HepG2 (cell line): ENCODE measurements around the gene SYCE3. TPM values are rescaled to one million over a fixed set of nuclear protein-coding genes. Genes with fewer than 3 reads are reported as not detected.
A peak's percentile ranks its signal among the peaks of the same experiment; 100 is the strongest.

Source experiments
- ATM ChIP-seq: fragments of 450-650 bp; IDR thresholded peaks from 2 replicates; pipeline ENCODE4 v1.7.1; 2017; ENCODE audit warnings: mild to moderate bottlenecking, borderline replicate concordance
- BATF2 ChIP-seq: sonication (generic); formaldehyde crosslinking; IDR thresholded peaks from 2 replicates; pipeline ENCODE4 v1.8.0; 2022; ENCODE audit warnings: mild to moderate bottlenecking, missing genetic modification reagents, moderate library complexity
- BRD4 ChIP-seq: sonication (generic); formaldehyde crosslinking; IDR thresholded peaks from 2 replicates; pipeline ENCODE4 v1.4.0; 2020; ENCODE audit warnings: missing genetic modification reagents
- EED ChIP-seq: sonication (generic); formaldehyde crosslinking; IDR thresholded peaks from 2 replicates; pipeline ENCODE4 v1.5.0; 2020; ENCODE audit warnings: mild to moderate bottlenecking, missing genetic modification reagents
- FOXK1 ChIP-seq: sonication (generic); formaldehyde crosslinking; IDR thresholded peaks from 2 replicates; pipeline ENCODE4 v1.4.0; 2020; ENCODE audit warnings: low read depth, missing genetic modification reagents, borderline replicate concordance
- GATAD1 ChIP-seq: IDR thresholded peaks from 2 replicates; pipeline ENCODE4 v1.6.1; 2016; ENCODE audit warnings: missing genetic modification reagents, missing compliant biosample characterization
- GTF3A ChIP-seq: sonication (generic); formaldehyde crosslinking; conservative IDR thresholded peaks from 2 replicates; pipeline ENCODE4 v1.4.0; 2020; ENCODE audit warnings: mild to moderate bottlenecking, missing genetic modification reagents
- HNRNPLL ChIP-seq: fragments of 200-400 bp; formaldehyde crosslinking; IDR thresholded peaks from 2 replicates; pipeline ENCODE4 v1.6.1; 2017; ENCODE audit warnings: mild to moderate bottlenecking, low read depth, low read length; ENCODE audit not compliant: poor library complexity, severe bottlenecking
- JUN ChIP-seq: sonication (generic); formaldehyde crosslinking; IDR thresholded peaks from 2 replicates; pipeline ENCODE4 v1.4.0; 2020; ENCODE audit warnings: mild to moderate bottlenecking, missing genetic modification reagents
- NFE2 ChIP-seq: sonication (generic); formaldehyde crosslinking; IDR thresholded peaks from 2 replicates; pipeline ENCODE4 v1.4.0; 2020; ENCODE audit warnings: missing genetic modification reagents
- NFKB2 ChIP-seq: sonication (generic); formaldehyde crosslinking; IDR thresholded peaks from 2 replicates; pipeline ENCODE4 v1.4.0; 2020; ENCODE audit warnings: missing genetic modification reagents, borderline replicate concordance
- NR1H2 ChIP-seq: sonication (generic); formaldehyde crosslinking; IDR thresholded peaks from 2 replicates; pipeline ENCODE4 v1.8.1; 2022; ENCODE audit warnings: low read depth, missing genetic modification reagents, borderline replicate concordance
- SKIL ChIP-seq: sonication (generic); formaldehyde crosslinking; IDR thresholded peaks from 2 replicates; pipeline ENCODE4 v1.8.0; 2022; ENCODE audit warnings: missing genetic modification reagents, mild to moderate bottlenecking, moderate library complexity, borderline replicate concordance
- SMARCC2 ChIP-seq: fragments of 450-650 bp; IDR thresholded peaks from 2 replicates; pipeline ENCODE4 v1.6.1; 2017; ENCODE audit warnings: antibody characterized with exemption, mild to moderate bottlenecking
- SNAPC2 ChIP-seq: sonication (generic); formaldehyde crosslinking; IDR thresholded peaks from 2 replicates; pipeline ENCODE4 v1.8.1; 2022; ENCODE audit warnings: mild to moderate bottlenecking, missing genetic modification reagents
- SUZ12 ChIP-seq: fragments of 150-350 bp; IDR thresholded peaks from 2 replicates; pipeline ENCODE4 v1.6.1; 2014; ENCODE audit warnings: low read depth, low read length
- ZC3H13 ChIP-seq: sonication (generic); formaldehyde crosslinking; IDR thresholded peaks from 2 replicates; pipeline ENCODE4 v1.8.1; 2023; ENCODE audit warnings: mild to moderate bottlenecking, missing genetic modification reagents, moderate library complexity
- ZFP36L2 ChIP-seq: sonication (generic); formaldehyde crosslinking; IDR thresholded peaks from 2 replicates; pipeline ENCODE4 v1.4.0; 2020; ENCODE audit warnings: missing genetic modification reagents
- ZNF207 ChIP-seq: fragments of 450-650 bp; IDR thresholded peaks from 2 replicates; pipeline ENCODE4 v1.6.1; 2016; ENCODE audit warnings: antibody characterized with exemption, borderline replicate concordance
- ZNF274 ChIP-seq: sonication (generic); formaldehyde crosslinking; IDR thresholded peaks from 2 replicates; pipeline ENCODE4 v1.5.1; 2020; ENCODE audit warnings: mild to moderate bottlenecking, missing genetic modification reagents
- ZNF407 ChIP-seq: sonication (generic); formaldehyde crosslinking; IDR thresholded peaks from one replicate; pipeline ENCODE4 v1.5.1; 2020; ENCODE audit warnings: mild to moderate bottlenecking, missing genetic modification reagents; ENCODE audit errors: not compliant biosample characterization
- ZNF841 ChIP-seq: sonication (generic); formaldehyde crosslinking; IDR thresholded peaks from 2 replicates; pipeline ENCODE4 v1.8.1; 2023; ENCODE audit warnings: missing genetic modification reagents, borderline replicate concordance
- polyA plus RNA-seq, 8 experiments: library from polyadenylated mRNA; depleted of rRNA in 3 of 8; stranded (reverse) in 7 of 8; unstranded in 1 of 8; fragments of >200 nt; fragmentation: Illumina TruSeq in 4 of 8; extraction: Trizol in 4 of 8; gene quantifications; 2 replicates each; pipeline versions ENCODE4 v1.2.1 to v1.2.3, GENCODE V29; 2011 to 2016; ENCODE audit warnings: low read depth in 4 of 8, missing spikeins in 1 of 8, mixed read lengths in 1 of 8; ENCODE audit not compliant: insufficient read depth in 1 of 8
- total RNA-seq, 5 experiments: library from RNA; depleted of rRNA; stranded (reverse); fragments of >200 nt; fragmentation: Illumina TruSeq; extraction: Trizol; gene quantifications; 2 replicates each; pipeline ENCODE4 v1.2.3, GENCODE V29; 2016; ENCODE audit warnings: low read depth in 1 of 5

The SYCE3 gene
- total and polyA plus RNA-seq, 2 of the 13 experiments (the other 11 are each of a cell fraction or from before 2014, with no cell fraction given) = not detected

DNA sequence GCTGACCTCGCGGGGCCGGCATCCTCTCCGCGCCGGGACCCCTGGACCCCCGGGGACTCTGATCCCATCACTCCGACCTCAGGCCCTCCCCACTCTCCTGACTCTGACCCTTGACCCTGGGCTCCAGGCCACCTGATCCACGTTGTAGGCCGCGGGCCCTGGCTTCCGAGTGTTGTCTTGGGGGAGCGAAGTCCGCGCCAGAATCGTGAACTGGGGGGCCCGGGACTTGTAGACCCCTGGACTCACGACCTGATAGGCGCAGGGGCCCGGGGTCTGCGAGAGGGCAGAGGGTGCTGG, 32.2 kb downstream of the SYCE3 start (continued):
- TF ChIP-seq NFE2 = no peak
- TF ChIP-seq JUN (CRISPR knock-in tag) = no peak; the same call in 1 of the 2 replicates
- TF ChIP-seq SNAPC2 (CRISPR knock-in tag) = peak; percentile 24; the same call in 1 of the 2 replicates
- no peak for TF ChIP-seq NR1H2 (CRISPR knock-in tag)
- no peak for TF ChIP-seq GTF3A (CRISPR knock-in tag)
- TF ChIP-seq GATAD1 (CRISPR knock-in tag) = peak; percentile 21; the same call in 1 of the 2 replicates
- TF ChIP-seq ZNF274 = no peak
- no peak; the same call in 1 of the 2 replicates for TF ChIP-seq ZC3H13 (CRISPR knock-in tag)
- TF ChIP-seq ZNF407 (CRISPR knock-in tag) = no peak
- TF ChIP-seq BRD4 (CRISPR knock-in tag) = no peak
- no peak for TF ChIP-seq ZFP36L2 (CRISPR knock-in tag)
- TF ChIP-seq FOXK1 = no peak
- TF ChIP-seq SKIL = no peak
- TF ChIP-seq ATM = no peak
- no peak for TF ChIP-seq EED
- TF ChIP-seq BATF2 (CRISPR knock-in tag) = no peak
- no peak for TF ChIP-seq SMARCC2
- TF ChIP-seq ZNF841 = no peak
- TF ChIP-seq HNRNPLL = no peak
- no peak for TF ChIP-seq SUZ12
- no peak for TF ChIP-seq ZNF207
- no peak for TF ChIP-seq NFKB2
